HCT116 (cell line): ENCODE results near the gene MIF. TPM values are rescaled to one million over a fixed set of nuclear protein-coding genes. Genes with fewer than 3 reads are reported as not detected.

Experiments used
- ATAC-seq: fragments of 200-7000 bp; cut with Tn5 transposase; 2 replicates; pipeline ENCODE4 v1.9.1; 2020; ENCODE audit warnings: mild to moderate bottlenecking, moderate library complexity
- BruUV-seq: library from RNA; stranded (reverse); fragments of 400-500 nt; replicated peaks from 2 replicates; lab custom pipeline; 2021; lab: Mats Ljungman, UMichigan
- CTCF ChIA-PET: fragments of 300-600 bp; sonication (Branson Sonifier 250); formaldehyde crosslinking; loops from one replicate; lab custom pipeline; 2021; ENCODE audit warnings: antibody characterized with exemption; lab: Charles Lee
- POLR2A ChIA-PET: fragments of 300-600, 350-600 bp; sonication (Branson Sonifier 250); formaldehyde crosslinking; loops from one replicate; lab custom pipeline; 2021; ENCODE audit warnings: antibody characterized with exemption; lab: Charles Lee
- RAD21 ChIA-PET, 2 experiments: fragments of 300-600 bp; sonication (Branson Sonifier 250); formaldehyde crosslinking; loops; one replicate each; lab custom pipeline; 2023; ENCODE audit warnings: low total read pairs in 2 of 2; ENCODE audit not compliant: uncharacterized antibody in 2 of 2, unreplicated experiment in 2 of 2, low non-redundant PET in 1 of 2; lab: Charles Lee
- DNase-seq: peaks from one replicate; pipeline ENCODE4 v3.0.0-alpha.2; 2010; ENCODE audit warnings: low read depth, low spot score
- H2AFZ ChIP-seq: fragments of 200-600 bp; shearing (Covaris generic), sonication (generic); 2 replicates; pipeline ENCODE4 v1.6.1; 2017; ENCODE audit warnings: low read depth, mixed run types, mixed read lengths, antibody characterized with exemption, low read length; ENCODE audit not compliant: poor library complexity, severe bottlenecking
- H3K27ac ChIP-seq: 2 replicates; pipeline ENCODE4 v1.5.1; 2012; ENCODE audit warnings: low read depth, low read length
- H3K27me3 ChIP-seq: fragments of 200-600 bp; sonication (generic); 2 replicates; pipeline ENCODE4 v1.6.1; 2016; ENCODE audit warnings: mixed run types, low read length, mixed read lengths; ENCODE audit not compliant: insufficient read depth
- H3K36me3 ChIP-seq, 2 experiments: fragments of 200-500 bp in 1 of 2; fragments of 200-600 bp in 1 of 2; sonication (Bioruptor generic) in 1 of 2; sonication (generic) in 1 of 2; 2 replicates each; pipeline versions ENCODE4 v1.5.1 to v1.6.1; 2014 to 2016; ENCODE audit warnings: low read length in 2 of 2, inconsistent platforms in 1 of 2, mixed read lengths in 1 of 2, mixed run types in 1 of 2; ENCODE audit not compliant: insufficient read depth in 2 of 2, control insufficient read depth in 1 of 2
- H3K4me1 ChIP-seq, 2 experiments: fragments of 200-600 bp in 1 of 2; sonication (generic) in 1 of 2; 2 replicates each; pipeline versions ENCODE4 v1.5.1 to v1.6.1; 2012 to 2017; ENCODE audit warnings: low read length in 2 of 2, inconsistent platforms in 1 of 2, mild to moderate bottlenecking in 1 of 2, mixed read lengths in 1 of 2, mixed run types in 1 of 2, moderate library complexity in 1 of 2; ENCODE audit not compliant: insufficient read depth in 2 of 2, control insufficient read depth in 1 of 2
- H3K4me2 ChIP-seq: fragments of 200-600 bp; sonication (generic); 2 replicates; pipeline ENCODE4 v1.6.1; 2017; ENCODE audit warnings: mixed run types, low read length, mixed read lengths
- H3K4me3 ChIP-seq, 2 experiments: fragments of 200-600 bp in 1 of 2; sonication (generic) in 1 of 2; replicated peaks in 1 of 2; 2 replicates each; pipeline ENCODE4 v1.5.1; 2011 to 2016; ENCODE audit warnings: low read length in 2 of 2, control low read depth in 1 of 2, low read depth in 1 of 2, mild to moderate bottlenecking in 1 of 2, mixed read lengths in 1 of 2, mixed run types in 1 of 2
- H3K79me2 ChIP-seq: fragments of 200-600 bp; sonication (generic); 2 replicates; pipeline ENCODE4 v1.6.1; 2017; ENCODE audit warnings: mild to moderate bottlenecking, mixed run types, low read length, moderate library complexity, mixed read lengths; ENCODE audit not compliant: insufficient read depth
- H3K9ac ChIP-seq: fragments of 200-600 bp; sonication (generic); 2 replicates; pipeline ENCODE4 v1.6.1; 2016; ENCODE audit warnings: low read length, mixed read lengths
- H3K9me2 ChIP-seq: fragments of 200-600 bp; sonication (generic), shearing (Covaris generic); 2 replicates; pipeline ENCODE4 v1.6.1; 2017; ENCODE audit warnings: mixed run types, mild to moderate bottlenecking, moderate library complexity; ENCODE audit not compliant: insufficient read depth
- H3K9me3 ChIP-seq, 2 experiments: fragments of 200-500 bp in 1 of 2; fragments of 200-600 bp in 1 of 2; sonication (Bioruptor generic) in 1 of 2; sonication (generic) in 1 of 2; 2 replicates each; pipeline ENCODE4 v1.6.1; 2014 to 2017; ENCODE audit warnings: low read length in 2 of 2, mixed read lengths in 2 of 2, inconsistent platforms in 1 of 2, low read depth in 1 of 2, mild to moderate bottlenecking in 1 of 2, mixed run types in 1 of 2, moderate library complexity in 1 of 2; ENCODE audit not compliant: control insufficient read depth in 1 of 2, insufficient read depth in 1 of 2
- H4K20me1 ChIP-seq: fragments of 200-600 bp; sonication (generic), shearing (Covaris generic); 2 replicates; pipeline ENCODE4 v1.6.1; 2017; ENCODE audit warnings: mixed run types, mild to moderate bottlenecking, moderate library complexity; ENCODE audit not compliant: insufficient read depth
- CBX3 ChIP-seq: IDR thresholded peaks from 2 replicates; pipeline ENCODE4 v1.6.1; 2012; ENCODE audit warnings: low read depth
- CEBPB ChIP-seq: IDR thresholded peaks from 2 replicates; pipeline ENCODE4 v1.6.1; 2012; ENCODE audit warnings: low read depth
- EGR1 ChIP-seq: IDR thresholded peaks from 2 replicates; pipeline ENCODE4 v1.6.1; 2012; ENCODE audit warnings: low read depth
- ELF1 ChIP-seq: IDR thresholded peaks from 2 replicates; pipeline ENCODE4 v1.6.1; 2012; ENCODE audit warnings: low read depth, borderline replicate concordance
- EZH2phosphoT487 ChIP-seq: fragments of 200-600 bp; IDR thresholded peaks from 2 replicates; pipeline ENCODE4 v1.6.1; 2018; ENCODE audit warnings: antibody characterized with exemption, borderline replicate concordance
- FOSL1 ChIP-seq: IDR thresholded peaks from 2 replicates; pipeline ENCODE4 v1.6.1; 2012; ENCODE audit warnings: low read depth
- JUND ChIP-seq: IDR thresholded peaks from 2 replicates; pipeline ENCODE4 v1.6.1; 2012
- POLR2A ChIP-seq: IDR thresholded peaks from 2 replicates; pipeline ENCODE4 v1.7.0; 2011; ENCODE audit warnings: borderline replicate concordance; ENCODE audit not compliant: insufficient read depth, insufficient read length; ENCODE audit errors: extremely low read depth
- POLR2AphosphoS5 ChIP-seq: IDR thresholded peaks from 2 replicates; pipeline ENCODE4 v1.6.1; 2011; ENCODE audit warnings: mild to moderate bottlenecking, low read depth, low read length, moderate library complexity
- RAD21 ChIP-seq: IDR thresholded peaks from 2 replicates; pipeline ENCODE4 v1.6.1; 2012; ENCODE audit warnings: low read depth, mild to moderate bottlenecking
- SIN3A ChIP-seq: IDR thresholded peaks from 2 replicates; pipeline ENCODE4 v1.6.1; 2012; ENCODE audit warnings: low read depth
- SP1 ChIP-seq: IDR thresholded peaks from 2 replicates; pipeline ENCODE4 v1.6.1; 2012; ENCODE audit warnings: low read depth
- SRF ChIP-seq: IDR thresholded peaks from 2 replicates; pipeline ENCODE4 v1.6.1; 2012; ENCODE audit warnings: low read depth
- TCF7L2 ChIP-seq: IDR thresholded peaks from 2 replicates; pipeline ENCODE4 v1.7.0; 2011; ENCODE audit warnings: borderline replicate concordance, inconsistent platforms; ENCODE audit not compliant: insufficient read depth, insufficient read length; ENCODE audit errors: extremely low read depth
- YY1 ChIP-seq: IDR thresholded peaks from 2 replicates; pipeline ENCODE4 v1.6.1; 2011; ENCODE audit warnings: low read length, low read depth, moderate library complexity, mild to moderate bottlenecking; ENCODE audit not compliant: insufficient replicate concordance; ENCODE audit errors: extremely low read depth
- ZFX ChIP-seq: fragments of 450-650 bp; IDR thresholded peaks from 2 replicates; pipeline ENCODE4 v1.6.1; 2017
- ZNF274 ChIP-seq: fragments of 200-500 bp; sonication (Bioruptor generic); IDR thresholded peaks from 2 replicates; pipeline ENCODE4 v1.6.1; 2014; ENCODE audit warnings: mild to moderate bottlenecking, low read depth, low read length, inconsistent platforms
- intact Hi-C: fragments of 100-400 bp; cut with micrococcal nuclease; formaldehyde crosslinking; loops from 2 replicates; pipeline ENCODE4 v1.10.0; 2022
- total RNA-seq: library from RNA; stranded (reverse); gene quantifications from one replicate; pipeline ENCODE4 v1.2.1, GENCODE V29; 2021; ENCODE audit not compliant: unreplicated experiment
- TF ChIP-seq, protein P1 (sequence below): IDR thresholded peaks from 2 replicates; pipeline ENCODE4 v1.6.1; 2012
- TF ChIP-seq, protein P2 (sequence below): IDR thresholded peaks from 2 replicates; pipeline ENCODE4 v1.6.1; 2012; ENCODE audit warnings: low read depth
- TF ChIP-seq, protein P3 (sequence below): IDR thresholded peaks from 2 replicates; pipeline ENCODE4 v1.6.1; 2012

MIF gene
- total RNA-seq, 1 experiment from 2014 or later = 1,511 TPM

- BruUV-seq = no TSS peak
- no peak for DNase-seq
- Histone ChIP-seq H4K20me1 (no peaks in the 10 kb centered on the region), H3K9ac (no peak overlapping the region), H2AFZ (no peak overlapping the region), H3K36me3 (no peaks in the 10 kb centered on the region), H3K4me1 (peaks cover 2 to 12% of the 10 kb centered on the region in 2 experiments; a peak in 2 of 4 replicates), H3K4me3 (no peak overlapping the region), H3K4me2 (peak overlapping the region; percentile 9; the same call in 1 of the 2 replicates), H3K27ac (no peak overlapping the region), H3K79me2 (no peaks in the 10 kb centered on the region), H3K27me3 (no peaks in the 10 kb centered on the region), H3K9me2 (no peaks in the 10 kb centered on the region), H3K9me3 (no peaks in the 10 kb centered on the region)
- no peak for TF ChIP-seq ELF1
- no peak for TF ChIP-seq YY1
- no peak for TF ChIP-seq CBX3
- no peak for TF ChIP-seq JUND
- no peak for TF ChIP-seq POLR2A
- no peak for TF ChIP-seq SIN3A
- TF ChIP-seq ZFX = no peak
- no peak for TF ChIP-seq EZH2phosphoT487
- TF ChIP-seq SRF = no peak
- TF ChIP-seq, protein P1, sequence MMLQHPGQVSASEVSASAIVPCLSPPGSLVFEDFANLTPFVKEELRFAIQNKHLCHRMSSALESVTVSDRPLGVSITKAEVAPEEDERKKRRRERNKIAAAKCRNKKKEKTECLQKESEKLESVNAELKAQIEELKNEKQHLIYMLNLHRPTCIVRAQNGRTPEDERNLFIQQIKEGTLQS = no peak
- no peak for TF ChIP-seq RAD21
- no peak for TF ChIP-seq POLR2AphosphoS5
- TF ChIP-seq, protein P2, sequence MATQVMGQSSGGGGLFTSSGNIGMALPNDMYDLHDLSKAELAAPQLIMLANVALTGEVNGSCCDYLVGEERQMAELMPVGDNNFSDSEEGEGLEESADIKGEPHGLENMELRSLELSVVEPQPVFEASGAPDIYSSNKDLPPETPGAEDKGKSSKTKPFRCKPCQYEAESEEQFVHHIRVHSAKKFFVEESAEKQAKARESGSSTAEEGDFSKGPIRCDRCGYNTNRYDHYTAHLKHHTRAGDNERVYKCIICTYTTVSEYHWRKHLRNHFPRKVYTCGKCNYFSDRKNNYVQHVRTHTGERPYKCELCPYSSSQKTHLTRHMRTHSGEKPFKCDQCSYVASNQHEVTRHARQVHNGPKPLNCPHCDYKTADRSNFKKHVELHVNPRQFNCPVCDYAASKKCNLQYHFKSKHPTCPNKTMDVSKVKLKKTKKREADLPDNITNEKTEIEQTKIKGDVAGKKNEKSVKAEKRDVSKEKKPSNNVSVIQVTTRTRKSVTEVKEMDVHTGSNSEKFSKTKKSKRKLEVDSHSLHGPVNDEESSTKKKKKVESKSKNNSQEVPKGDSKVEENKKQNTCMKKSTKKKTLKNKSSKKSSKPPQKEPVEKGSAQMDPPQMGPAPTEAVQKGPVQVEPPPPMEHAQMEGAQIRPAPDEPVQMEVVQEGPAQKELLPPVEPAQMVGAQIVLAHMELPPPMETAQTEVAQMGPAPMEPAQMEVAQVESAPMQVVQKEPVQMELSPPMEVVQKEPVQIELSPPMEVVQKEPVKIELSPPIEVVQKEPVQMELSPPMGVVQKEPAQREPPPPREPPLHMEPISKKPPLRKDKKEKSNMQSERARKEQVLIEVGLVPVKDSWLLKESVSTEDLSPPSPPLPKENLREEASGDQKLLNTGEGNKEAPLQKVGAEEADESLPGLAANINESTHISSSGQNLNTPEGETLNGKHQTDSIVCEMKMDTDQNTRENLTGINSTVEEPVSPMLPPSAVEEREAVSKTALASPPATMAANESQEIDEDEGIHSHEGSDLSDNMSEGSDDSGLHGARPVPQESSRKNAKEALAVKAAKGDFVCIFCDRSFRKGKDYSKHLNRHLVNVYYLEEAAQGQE = no peak
- no peak for TF ChIP-seq FOSL1
- no peak for TF ChIP-seq CEBPB
- no peak for TF ChIP-seq SP1
- TF ChIP-seq, protein P3, sequence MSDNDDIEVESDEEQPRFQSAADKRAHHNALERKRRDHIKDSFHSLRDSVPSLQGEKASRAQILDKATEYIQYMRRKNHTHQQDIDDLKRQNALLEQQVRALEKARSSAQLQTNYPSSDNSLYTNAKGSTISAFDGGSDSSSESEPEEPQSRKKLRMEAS = no peak
- no peak for TF ChIP-seq EGR1
- TF ChIP-seq ZNF274 = no peak
- TF ChIP-seq TCF7L2 = no peak
- no peak for ATAC-seq
- ChIA-PET POLR2A (interaction anchor here (0.7 to 0.9 kb wide), 2 partner anchors 7 to 8 kb away, joined by 3 read pairs; partner anchors contain the start of gene SLC2A11), RAD21 (interaction anchor here in 1 of 2 experiments (0.6 kb wide), 1 partner anchor 79 kb away, joined by 4 read pairs; no protein-coding TSS in a partner anchor), CTCF (interaction anchor here (0.6 to 1.9 kb wide), 18 partner anchors 8 to 526 kb away, joined by 3 to 44 read pairs (median 4); partner anchors contain the start of genes CHCHD10, MIF, MMP11 and SLC2A11)
- intact Hi-C loops = no loop called here
Observed at GRCh38 chr22:23850136-23850611, 44.0 kb upstream of the MIF start.
